HepG2 (cell line): ENCODE measurements around the gene TBXA2R. TPM values are rescaled to one million over a fixed set of nuclear protein-coding genes. Genes with fewer than 3 reads are reported as not detected.

ENCODE experiments used
- GPN1 ChIP-seq: sonication (generic); formaldehyde crosslinking; IDR thresholded peaks from 2 replicates; pipeline ENCODE4 v1.5.1; 2020; ENCODE audit warnings: missing genetic modification reagents, borderline replicate concordance
- IRX3 ChIP-seq: sonication (generic); formaldehyde crosslinking; IDR thresholded peaks from 2 replicates; pipeline ENCODE4 v1.8.1; 2023; ENCODE audit warnings: mild to moderate bottlenecking, low read depth, missing genetic modification reagents, borderline replicate concordance
- PITX1 ChIP-seq: sonication (generic); formaldehyde crosslinking; IDR thresholded peaks from 2 replicates; pipeline ENCODE4 v1.5.1; 2020; ENCODE audit warnings: mild to moderate bottlenecking, missing genetic modification reagents
- RAD21 ChIP-seq: fragments of 450-650 bp; formaldehyde crosslinking; IDR thresholded peaks from 2 replicates; pipeline ENCODE4 v1.5.0; 2020; ENCODE audit warnings: mild to moderate bottlenecking
- RAD51 ChIP-seq: fragments of 450-650 bp; IDR thresholded peaks from 2 replicates; pipeline ENCODE4 v1.6.1; 2016; ENCODE audit warnings: borderline replicate concordance
- RARA ChIP-seq: IDR thresholded peaks from 2 replicates; pipeline ENCODE4 v1.6.1; 2016; ENCODE audit warnings: missing genetic modification reagents, missing compliant biosample characterization
- SMAD3 ChIP-seq: sonication (generic); formaldehyde crosslinking; IDR thresholded peaks from 2 replicates; pipeline ENCODE4 v1.4.0; 2020; ENCODE audit warnings: missing genetic modification reagents
- ZFP36L1 ChIP-seq: sonication (generic); formaldehyde crosslinking; IDR thresholded peaks from 2 replicates; pipeline ENCODE4 v1.8.0; 2022; ENCODE audit warnings: mild to moderate bottlenecking, missing genetic modification reagents, moderate library complexity
- ZNF468 ChIP-seq: sonication (generic); formaldehyde crosslinking; IDR thresholded peaks from 2 replicates; pipeline ENCODE4 v1.8.0; 2022; ENCODE audit warnings: mild to moderate bottlenecking, moderate library complexity, missing genetic modification reagents
- polyA plus RNA-seq, 8 experiments: library from polyadenylated mRNA; depleted of rRNA in 3 of 8; stranded (reverse) in 7 of 8; unstranded in 1 of 8; fragments of >200 nt; fragmentation: Illumina TruSeq in 4 of 8; extraction: Trizol in 4 of 8; gene quantifications; 2 replicates each; pipeline versions ENCODE4 v1.2.1 to v1.2.3, GENCODE V29; 2011 to 2016; ENCODE audit warnings: low read depth in 4 of 8, missing spikeins in 1 of 8, mixed read lengths in 1 of 8; ENCODE audit not compliant: insufficient read depth in 1 of 8
- total RNA-seq, 5 experiments: library from RNA; depleted of rRNA; stranded (reverse); fragments of >200 nt; fragmentation: Illumina TruSeq; extraction: Trizol; gene quantifications; 2 replicates each; pipeline ENCODE4 v1.2.3, GENCODE V29; 2016; ENCODE audit warnings: low read depth in 1 of 5
- TF ChIP-seq, protein P1 (sequence below): sonication (generic); formaldehyde crosslinking; IDR thresholded peaks from 2 replicates; pipeline ENCODE4 v1.4.0; 2020; ENCODE audit warnings: missing genetic modification reagents, borderline replicate concordance
- TF ChIP-seq, protein P2 (sequence below): sonication (generic); formaldehyde crosslinking; IDR thresholded peaks from 2 replicates; pipeline ENCODE4 v1.4.0; 2020; ENCODE audit warnings: mild to moderate bottlenecking, missing genetic modification reagents
- TF ChIP-seq, protein P3 (sequence below): fragments of 450-650 bp; IDR thresholded peaks from 2 replicates; pipeline ENCODE4 v1.6.1; 2016
- TF ChIP-seq, protein P4 (sequence below): sonication (generic); formaldehyde crosslinking; IDR thresholded peaks from 2 replicates; pipeline ENCODE4 v1.4.0; 2020; ENCODE audit warnings: missing genetic modification reagents, borderline replicate concordance

TBXA2R gene
- total and polyA plus RNA-seq, 2 of the 13 experiments (the other 11 are each of a cell fraction or from before 2014, with no cell fraction given) = 0.09 TPM; not detected in 1

DNA sequence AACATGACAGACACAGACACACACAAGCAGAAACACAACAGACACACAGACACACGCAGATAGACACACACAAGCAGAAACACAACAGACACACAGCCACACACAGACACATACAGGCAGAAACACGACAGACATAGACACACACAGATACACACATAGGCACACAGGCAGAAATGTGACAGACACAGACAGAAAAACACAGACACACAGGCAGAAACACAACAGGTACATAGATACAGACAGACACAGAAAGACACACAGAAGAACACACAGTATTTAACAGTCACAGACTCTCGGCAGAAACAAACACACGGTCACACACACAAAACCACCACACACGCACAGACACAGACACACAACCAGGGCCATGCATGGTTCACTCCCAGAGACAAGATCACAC, 905 bp downstream of the TBXA2R start (continued):
- TF ChIP-seq, protein P1, sequence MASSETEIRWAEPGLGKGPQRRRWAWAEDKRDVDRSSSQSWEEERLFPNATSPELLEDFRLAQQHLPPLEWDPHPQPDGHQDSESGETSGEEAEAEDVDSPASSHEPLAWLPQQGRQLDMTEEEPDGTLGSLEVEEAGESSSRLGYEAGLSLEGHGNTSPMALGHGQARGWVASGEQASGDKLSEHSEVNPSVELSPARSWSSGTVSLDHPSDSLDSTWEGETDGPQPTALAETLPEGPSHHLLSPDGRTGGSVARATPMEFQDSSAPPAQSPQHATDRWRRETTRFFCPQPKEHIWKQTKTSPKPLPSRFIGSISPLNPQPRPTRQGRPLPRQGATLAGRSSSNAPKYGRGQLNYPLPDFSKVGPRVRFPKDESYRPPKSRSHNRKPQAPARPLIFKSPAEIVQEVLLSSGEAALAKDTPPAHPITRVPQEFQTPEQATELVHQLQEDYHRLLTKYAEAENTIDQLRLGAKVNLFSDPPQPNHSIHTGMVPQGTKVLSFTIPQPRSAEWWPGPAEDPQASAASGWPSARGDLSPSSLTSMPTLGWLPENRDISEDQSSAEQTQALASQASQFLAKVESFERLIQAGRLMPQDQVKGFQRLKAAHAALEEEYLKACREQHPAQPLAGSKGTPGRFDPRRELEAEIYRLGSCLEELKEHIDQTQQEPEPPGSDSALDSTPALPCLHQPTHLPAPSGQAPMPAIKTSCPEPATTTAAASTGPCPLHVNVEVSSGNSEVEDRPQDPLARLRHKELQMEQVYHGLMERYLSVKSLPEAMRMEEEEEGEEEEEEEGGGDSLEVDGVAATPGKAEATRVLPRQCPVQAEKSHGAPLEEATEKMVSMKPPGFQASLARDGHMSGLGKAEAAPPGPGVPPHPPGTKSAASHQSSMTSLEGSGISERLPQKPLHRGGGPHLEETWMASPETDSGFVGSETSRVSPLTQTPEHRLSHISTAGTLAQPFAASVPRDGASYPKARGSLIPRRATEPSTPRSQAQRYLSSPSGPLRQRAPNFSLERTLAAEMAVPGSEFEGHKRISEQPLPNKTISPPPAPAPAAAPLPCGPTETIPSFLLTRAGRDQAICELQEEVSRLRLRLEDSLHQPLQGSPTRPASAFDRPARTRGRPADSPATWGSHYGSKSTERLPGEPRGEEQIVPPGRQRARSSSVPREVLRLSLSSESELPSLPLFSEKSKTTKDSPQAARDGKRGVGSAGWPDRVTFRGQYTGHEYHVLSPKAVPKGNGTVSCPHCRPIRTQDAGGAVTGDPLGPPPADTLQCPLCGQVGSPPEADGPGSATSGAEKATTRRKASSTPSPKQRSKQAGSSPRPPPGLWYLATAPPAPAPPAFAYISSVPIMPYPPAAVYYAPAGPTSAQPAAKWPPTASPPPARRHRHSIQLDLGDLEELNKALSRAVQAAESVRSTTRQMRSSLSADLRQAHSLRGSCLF (CRISPR knock-in tag) = no peak
- TF ChIP-seq, protein P2, sequence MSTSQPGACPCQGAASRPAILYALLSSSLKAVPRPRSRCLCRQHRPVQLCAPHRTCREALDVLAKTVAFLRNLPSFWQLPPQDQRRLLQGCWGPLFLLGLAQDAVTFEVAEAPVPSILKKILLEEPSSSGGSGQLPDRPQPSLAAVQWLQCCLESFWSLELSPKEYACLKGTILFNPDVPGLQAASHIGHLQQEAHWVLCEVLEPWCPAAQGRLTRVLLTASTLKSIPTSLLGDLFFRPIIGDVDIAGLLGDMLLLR (CRISPR knock-in tag) = no peak
- TF ChIP-seq IRX3 (CRISPR knock-in tag) = no peak
- TF ChIP-seq, protein P3, sequence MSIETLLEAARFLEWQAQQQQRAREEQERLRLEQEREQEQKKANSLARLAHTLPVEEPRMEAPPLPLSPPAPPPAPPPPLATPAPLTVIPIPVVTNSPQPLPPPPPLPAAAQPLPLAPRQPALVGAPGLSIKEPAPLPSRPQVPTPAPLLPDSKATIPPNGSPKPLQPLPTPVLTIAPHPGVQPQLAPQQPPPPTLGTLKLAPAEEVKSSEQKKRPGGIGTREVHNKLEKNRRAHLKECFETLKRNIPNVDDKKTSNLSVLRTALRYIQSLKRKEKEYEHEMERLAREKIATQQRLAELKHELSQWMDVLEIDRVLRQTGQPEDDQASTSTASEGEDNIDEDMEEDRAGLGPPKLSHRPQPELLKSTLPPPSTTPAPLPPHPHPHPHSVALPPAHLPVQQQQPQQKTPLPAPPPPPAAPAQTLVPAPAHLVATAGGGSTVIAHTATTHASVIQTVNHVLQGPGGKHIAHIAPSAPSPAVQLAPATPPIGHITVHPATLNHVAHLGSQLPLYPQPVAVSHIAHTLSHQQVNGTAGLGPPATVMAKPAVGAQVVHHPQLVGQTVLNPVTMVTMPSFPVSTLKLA = peak; percentile 25; the same call in 1 of the 2 replicates
- TF ChIP-seq, protein P4, sequence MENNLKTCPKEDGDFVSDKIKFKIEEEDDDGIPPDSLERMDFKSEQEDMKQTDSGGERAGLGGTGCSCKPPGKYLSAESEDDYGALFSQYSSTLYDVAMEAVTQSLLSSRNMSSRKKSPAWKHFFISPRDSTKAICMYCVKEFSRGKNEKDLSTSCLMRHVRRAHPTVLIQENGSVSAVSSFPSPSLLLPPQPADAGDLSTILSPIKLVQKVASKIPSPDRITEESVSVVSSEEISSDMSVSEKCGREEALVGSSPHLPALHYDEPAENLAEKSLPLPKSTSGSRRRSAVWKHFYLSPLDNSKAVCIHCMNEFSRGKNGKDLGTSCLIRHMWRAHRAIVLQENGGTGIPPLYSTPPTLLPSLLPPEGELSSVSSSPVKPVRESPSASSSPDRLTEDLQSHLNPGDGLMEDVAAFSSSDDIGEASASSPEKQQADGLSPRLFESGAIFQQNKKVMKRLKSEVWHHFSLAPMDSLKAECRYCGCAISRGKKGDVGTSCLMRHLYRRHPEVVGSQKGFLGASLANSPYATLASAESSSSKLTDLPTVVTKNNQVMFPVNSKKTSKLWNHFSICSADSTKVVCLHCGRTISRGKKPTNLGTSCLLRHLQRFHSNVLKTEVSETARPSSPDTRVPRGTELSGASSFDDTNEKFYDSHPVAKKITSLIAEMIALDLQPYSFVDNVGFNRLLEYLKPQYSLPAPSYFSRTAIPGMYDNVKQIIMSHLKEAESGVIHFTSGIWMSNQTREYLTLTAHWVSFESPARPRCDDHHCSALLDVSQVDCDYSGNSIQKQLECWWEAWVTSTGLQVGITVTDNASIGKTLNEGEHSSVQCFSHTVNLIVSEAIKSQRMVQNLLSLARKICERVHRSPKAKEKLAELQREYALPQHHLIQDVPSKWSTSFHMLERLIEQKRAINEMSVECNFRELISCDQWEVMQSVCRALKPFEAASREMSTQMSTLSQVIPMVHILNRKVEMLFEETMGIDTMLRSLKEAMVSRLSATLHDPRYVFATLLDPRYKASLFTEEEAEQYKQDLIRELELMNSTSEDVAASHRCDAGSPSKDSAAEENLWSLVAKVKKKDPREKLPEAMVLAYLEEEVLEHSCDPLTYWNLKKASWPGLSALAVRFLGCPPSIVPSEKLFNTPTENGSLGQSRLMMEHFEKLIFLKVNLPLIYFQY (CRISPR knock-in tag) = no peak
- TF ChIP-seq GPN1 (CRISPR knock-in tag) = no peak
- 0 out of 2 replicates have a peak, but pooled peaks have one; percentile 8 for TF ChIP-seq RAD51
- no peak for TF ChIP-seq ZNF468
- no peak for TF ChIP-seq SMAD3 (CRISPR knock-in tag)
- no peak for TF ChIP-seq PITX1 (CRISPR knock-in tag)
- TF ChIP-seq RAD21 = no peak
- TF ChIP-seq ZFP36L1 (CRISPR knock-in tag) = no peak
- no peak for TF ChIP-seq RARA (CRISPR knock-in tag)
